Measurements from ENCODE around the gene TUBB3.
"Not testable (repeated sequence)": the region's sequence is repeated elsewhere in the genome, so short reads cannot be mapped to it uniquely, and the experiment has no call there.

DNA sequence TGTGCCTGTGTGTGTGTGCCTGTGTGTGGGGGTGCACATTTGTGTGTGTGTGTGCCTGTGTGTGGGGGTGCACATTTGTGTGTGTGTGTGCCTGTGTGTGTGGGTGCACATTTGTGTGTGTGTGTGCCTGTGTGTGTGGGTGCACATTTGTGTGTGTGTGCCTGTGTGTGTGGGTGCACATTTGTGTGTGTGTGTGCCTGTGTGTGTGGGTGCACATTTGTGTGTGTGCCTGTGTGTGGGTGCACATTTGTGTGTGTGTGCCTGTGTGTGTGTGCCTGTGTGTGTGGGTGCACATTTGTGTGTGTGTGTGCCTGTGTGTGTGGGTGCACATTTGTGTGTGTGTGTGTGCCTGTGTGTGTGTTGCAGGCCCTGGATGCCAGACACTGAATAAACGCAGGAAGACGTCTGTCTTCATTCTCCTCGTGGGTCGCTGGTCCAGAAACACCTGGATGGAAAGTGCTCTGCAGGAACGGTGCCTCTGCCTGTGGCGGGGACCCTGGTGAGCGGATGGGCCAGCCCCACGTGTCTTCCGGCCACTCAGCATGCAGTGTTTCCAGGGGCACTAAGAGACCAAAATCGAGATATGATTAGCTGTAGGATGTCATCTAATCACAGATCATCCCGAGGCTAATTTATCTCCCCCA is 8.4 kb upstream of the TUBB3 start:
- not testable (repeated sequence) for TF ChIP-seq CTCF, POLR2A (IDR thresholded peaks at IDR 0.05)

All from thyroid gland (tissue), 4 donors.